K562 (cell line): ENCODE measurements around the gene FAM120B.

Experiments used
- CTCF ChIP-seq, 3 experiments: IDR thresholded peaks in 2 of 3; conservative IDR thresholded peaks in 1 of 3; 2 replicates each; pipeline ENCODE4 v1.5.1; 2011 to 2012; ENCODE audit warnings: low read length in 3 of 3, mild to moderate bottlenecking in 3 of 3, control low read depth in 2 of 3, improper control_type of control experiment in 1 of 3, inconsistent platforms in 1 of 3, low read depth in 1 of 3, mixed read lengths in 1 of 3, moderate library complexity in 1 of 3; ENCODE audit not compliant: insufficient read depth in 2 of 3
- EP300 ChIP-seq: IDR thresholded peaks from 2 replicates; pipeline ENCODE4 v1.6.1; 2012; ENCODE audit warnings: low read length, improper control_type of control experiment
- MAX ChIP-seq: sonication (generic); formaldehyde crosslinking; IDR thresholded peaks from 2 replicates; pipeline ENCODE4 v1.9.0; 2022; ENCODE audit warnings: mild to moderate bottlenecking, missing genetic modification reagents
- NONO ChIP-seq, 2 experiments: fragments of 200-400 bp in 1 of 2; fragments of 450-650 bp in 1 of 2; formaldehyde crosslinking in 1 of 2; IDR thresholded peaks; 2 replicates each; pipeline ENCODE4 v1.6.1; 2017; ENCODE audit warnings: low read depth in 2 of 2, mild to moderate bottlenecking in 2 of 2, moderate library complexity in 2 of 2, low read length in 1 of 2
- ZNF316 ChIP-seq: fragments of 450-650 bp; IDR thresholded peaks from 2 replicates; pipeline ENCODE4 v1.6.1; 2016
- ZNF561 ChIP-seq: fragments of 450-650 bp; formaldehyde crosslinking; conservative IDR thresholded peaks from 2 replicates; pipeline ENCODE4 v1.4.0; 2020; ENCODE audit warnings: mild to moderate bottlenecking, moderate library complexity

- TF ChIP-seq CTCF (IDR thresholded peaks at IDR 0.05 in 2 of 3, conservative IDR thresholded peaks at IDR 0.05 in 1 of 3; ENCODE audit: insufficient read depth in 2 of 3, low read depth in 1 of 3, low read length in 3 of 3), result no peak
- no peak for TF ChIP-seq MAX (CRISPR knock-in tag)
- TF ChIP-seq NONO (IDR thresholded peaks at IDR 0.05; ENCODE audit: low read depth in 2 of 2, low read length in 1 of 2), result no peak
- TF ChIP-seq ZNF316, result no peak
- TF ChIP-seq ZNF561 (CRISPR knock-in tag), result no peak
- TF ChIP-seq EP300, result no peak
These were observed 19.7 kb upstream of the FAM120B start for GRCh38 chr6:170286934-170287265.
